Keratinocyte (primary cell): ENCODE measurements around the gene ESRRG. TPM values are rescaled to one million over a fixed set of nuclear protein-coding genes. Genes with fewer than 3 reads are reported as not detected.

Source experiments
- DNase-seq: peaks from one replicate; pipeline ENCODE4 v3.0.0-alpha.2; 2011; ENCODE audit warnings: low read depth, missing footprints, low spot score
- FAIRE-seq: peaks from 2 replicates; lab custom pipeline; 2011; peaks lifted over from hg19 to GRCh38; lab: Jason Lieb, UNC
- H2AFZ ChIP-seq: 2 replicates; pipeline ENCODE4 v1.6.0; 2012; ENCODE audit warnings: low read length, control low read depth, inconsistent platforms; ENCODE audit not compliant: control insufficient read depth
- H3K27ac ChIP-seq: 2 replicates; pipeline ENCODE4 v1.5.1; 2011; ENCODE audit warnings: low read length; ENCODE audit not compliant: control insufficient read depth, insufficient read depth
- H3K27me3 ChIP-seq: 3 replicates; pipeline ENCODE4 v1.6.0; 2011; ENCODE audit warnings: low read length; ENCODE audit not compliant: control insufficient read depth, insufficient read depth; ENCODE audit errors: extremely low read depth
- H3K36me3 ChIP-seq, 2 experiments: 2 replicates in 1 of 2; 3 replicates in 1 of 2; pipeline ENCODE4 v1.5.1; 2011; ENCODE audit warnings: low read length in 2 of 2, mild to moderate bottlenecking in 1 of 2; ENCODE audit not compliant: control insufficient read depth in 2 of 2, insufficient read depth in 2 of 2; ENCODE audit errors: extremely low read depth in 1 of 2
- H3K4me1 ChIP-seq: 3 replicates; pipeline ENCODE4 v1.5.1; 2011; ENCODE audit warnings: low read length; ENCODE audit not compliant: control insufficient read depth, insufficient read depth; ENCODE audit errors: extremely low read depth
- H3K4me2 ChIP-seq: 3 replicates; pipeline ENCODE4 v1.6.0; 2011; ENCODE audit warnings: low read depth, low read length; ENCODE audit not compliant: control insufficient read depth, insufficient read depth; ENCODE audit errors: extremely low read depth
- H3K4me3 ChIP-seq, 3 experiments: fragments of 200-600 bp in 1 of 3; sonication (generic) in 1 of 3; 2 replicates in 2 of 3; 3 replicates in 1 of 3; pipeline ENCODE4 v1.5.1; 2011 to 2016; ENCODE audit warnings: low read length in 3 of 3, mild to moderate bottlenecking in 3 of 3, control low read depth in 2 of 3, inconsistent platforms in 1 of 3, low read depth in 1 of 3, mixed read lengths in 1 of 3, mixed run types in 1 of 3, moderate library complexity in 1 of 3; ENCODE audit not compliant: control insufficient read depth in 2 of 3, insufficient read depth in 2 of 3; ENCODE audit errors: extremely low read depth in 1 of 3
- H3K79me2 ChIP-seq: 2 replicates; pipeline ENCODE4 v1.6.0; 2012; ENCODE audit warnings: low read length; ENCODE audit not compliant: control insufficient read depth, insufficient read depth
- H3K9ac ChIP-seq: 3 replicates; pipeline ENCODE4 v1.6.0; 2011; ENCODE audit warnings: low read length; ENCODE audit not compliant: control insufficient read depth, insufficient read depth; ENCODE audit errors: extremely low read depth
- H3K9me1 ChIP-seq: 3 replicates; pipeline ENCODE4 v1.6.0; 2011; ENCODE audit warnings: low read length; ENCODE audit not compliant: control insufficient read depth, insufficient read depth; ENCODE audit errors: extremely low read depth
- H3K9me3 ChIP-seq: 2 replicates; pipeline ENCODE4 v1.5.1; 2012; ENCODE audit warnings: low read depth, low read length; ENCODE audit not compliant: control insufficient read depth
- H4K20me1 ChIP-seq: 3 replicates; pipeline ENCODE4 v1.6.0; 2011; ENCODE audit warnings: low read length; ENCODE audit not compliant: control insufficient read depth, insufficient read depth; ENCODE audit errors: extremely low read depth
- CTCF ChIP-seq, 3 experiments: IDR thresholded peaks in 1 of 3; conservative IDR thresholded peaks in 1 of 3; optimal IDR thresholded peaks in 1 of 3; 2 replicates in 2 of 3; 3 replicates in 1 of 3; pipeline versions ENCODE3 to v1.5.1; 2011; ENCODE audit warnings: low read length in 3 of 3, mild to moderate bottlenecking in 3 of 3, moderate library complexity in 2 of 3, control low read depth in 1 of 3, inconsistent platforms in 1 of 3; ENCODE audit not compliant: insufficient read depth in 2 of 3; ENCODE audit errors: extremely low read depth in 1 of 3
- EZH2 ChIP-seq: IDR thresholded peaks from one replicate; pipeline ENCODE4 v1.6.1; 2012; ENCODE audit warnings: inconsistent platforms, mild to moderate bottlenecking, low read length, moderate library complexity
- dilution Hi-C: fragments of 300-500 bp; cut with MboI; formaldehyde crosslinking; loops from one replicate; pipeline ENCODE4 v1.7.0; 2020; ENCODE audit warnings: low sequenced_read_pairs; ENCODE audit not compliant: extremely low pct_ligation_motif_present
- polyA plus RNA-seq, 5 experiments: library from polyadenylated mRNA; depleted of rRNA in 3 of 5; stranded (reverse) in 3 of 5; stranded (forward) in 1 of 5; unstranded in 1 of 5; fragments of >200 nt; gene quantifications; 1 replicate in 1 of 5; 2 replicates in 3 of 5; 3 replicates in 1 of 5; pipeline versions ENCODE4 v1.2.1 to v1.2.3, GENCODE V29; 2011 to 2012; ENCODE audit warnings: missing spikeins in 2 of 5, low read depth in 1 of 5, low replicate concordance in 1 of 5

ESRRG gene
- polyA plus RNA-seq, 1 donor (not counting 4 experiments of a cell fraction or from before 2014, with no cell fraction given), result 0.08 TPM

- Histone ChIP-seq H3K4me1 (no peaks in the 10 kb centered on the region), H3K27me3 (no peaks in the 10 kb centered on the region), H3K36me3 (no peaks in the 10 kb centered on the region), H3K9me1 (no peaks in the 10 kb centered on the region), H3K4me2 (no peak overlapping the region), H4K20me1 (no peaks in the 10 kb centered on the region), H3K79me2 (no peaks in the 10 kb centered on the region), H3K9ac (no peak overlapping the region), H2AFZ (no peak overlapping the region), H3K27ac (no peak overlapping the region), H3K9me3 (no peaks in the 10 kb centered on the region), H3K4me3 (no peak overlapping the region)
- TF ChIP-seq EZH2 (no peak), CTCF (optimal IDR thresholded peaks at IDR 0.05 in 1 of 3, IDR thresholded peaks at IDR 0.05 in 1 of 3, conservative IDR thresholded peaks at IDR 0.05 in 1 of 3; ENCODE audit: extremely low read depth in 1 of 3, insufficient read depth in 2 of 3, low read length in 3 of 3) (no peak)
- DNase-seq, result no peak
- dilution Hi-C loops, result no loop called here
- FAIRE-seq, result no peak
Observed at GRCh38 chr1:216555653-216556052, 167.6 kb downstream of the ESRRG start.

- dilution Hi-C loops, result no loop called here
- Histone ChIP-seq H3K36me3 (no peaks in the 10 kb centered on the region), H3K27me3 (no peaks in the 10 kb centered on the region), H3K4me3 (no peak overlapping the region), H3K79me2 (no peaks in the 10 kb centered on the region), H3K9me3 (no peaks in the 10 kb centered on the region), H3K27ac (no peak overlapping the region), H3K4me2 (no peak overlapping the region), H2AFZ (no peak overlapping the region), H3K4me1 (no peaks in the 10 kb centered on the region), H3K9ac (no peak overlapping the region), H3K9me1 (no peaks in the 10 kb centered on the region), H4K20me1 (no peaks in the 10 kb centered on the region)
- no peak for FAIRE-seq
- no peak for DNase-seq
- no peak for TF ChIP-seq CTCF (optimal IDR thresholded peaks at IDR 0.05 in 1 of 3, IDR thresholded peaks at IDR 0.05 in 1 of 3, conservative IDR thresholded peaks at IDR 0.05 in 1 of 3; ENCODE audit: extremely low read depth in 1 of 3, insufficient read depth in 2 of 3, low read length in 3 of 3)
- no peak for TF ChIP-seq EZH2
Observed at GRCh38 chr1:216554934-216555333, 168.3 kb downstream of the ESRRG start.
